Measurements from ENCODE around the gene NANS. TPM values are rescaled to one million over a fixed set of nuclear protein-coding genes. Genes with fewer than 3 reads are reported as not detected.

Gene NANS
- polyA plus RNA-seq, 1 donor (not counting 4 experiments of a cell fraction or from before 2014, with no cell fraction given), result 63.1 TPM

DNA sequence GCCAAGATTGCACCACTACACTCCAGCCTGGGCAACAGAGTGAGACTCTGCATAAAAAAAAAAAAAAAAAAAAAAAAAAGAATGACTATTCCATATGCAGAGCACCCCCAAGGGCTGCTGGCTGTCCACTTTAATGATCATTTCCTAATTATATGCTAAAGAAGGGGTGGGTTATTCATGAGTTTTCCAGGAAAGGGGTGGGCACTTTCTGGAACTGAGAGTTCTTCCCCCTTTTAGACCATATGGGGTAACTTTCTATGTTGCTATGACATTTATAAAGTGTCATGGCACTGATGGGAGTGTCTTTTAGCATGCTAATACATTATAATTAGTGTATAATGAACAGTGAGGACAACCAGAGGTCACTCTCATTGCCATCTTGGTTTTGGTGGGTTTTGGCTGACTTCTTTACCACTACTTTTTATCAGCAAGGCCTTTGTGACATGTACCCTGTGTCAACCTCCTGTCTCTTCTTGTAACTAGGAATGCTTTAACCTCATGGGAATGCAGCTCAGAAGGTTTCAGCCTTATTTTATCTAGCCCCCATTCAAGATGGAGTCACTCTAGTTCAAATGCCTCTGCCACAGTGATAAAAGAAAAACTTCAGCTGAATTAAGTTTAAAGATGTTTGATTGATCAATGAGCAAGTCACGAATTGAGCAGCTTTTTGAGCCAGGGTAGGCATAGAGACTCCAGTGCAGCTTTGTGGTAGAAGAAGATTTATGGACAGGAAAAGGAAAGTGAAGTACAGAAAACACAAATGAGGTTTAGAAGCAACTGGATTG is 7.1 kb upstream of the NANS start:
- no peak for DNase-seq (ENCODE audit: low read depth, low spot score)
- H4K20me1 ChIP-seq (ENCODE audit: control insufficient read depth, extremely low read depth, insufficient read depth, low read length), result no peaks in the 10 kb centered on the region
- H3K27me3 ChIP-seq (ENCODE audit: control insufficient read depth, extremely low read depth, insufficient read depth, low read length), result no peaks in the 10 kb centered on the region
- no peaks in the 10 kb centered on the region for H3K9me3 ChIP-seq (ENCODE audit: control insufficient read depth, low read depth, low read length)
- H3K36me3 ChIP-seq (ENCODE audit: control insufficient read depth in 2 of 2, extremely low read depth in 1 of 2, insufficient read depth in 2 of 2, low read length in 2 of 2), result no peaks in the 10 kb centered on the region
- dilution Hi-C loops (cut with MboI; ENCODE audit: extremely low pct_ligation_motif_present, low sequenced_read_pairs), result no loop called here
- no peak for FAIRE-seq
- no peak overlapping the region for H2AFZ ChIP-seq (ENCODE audit: control insufficient read depth, low read length)
- TF ChIP-seq, protein P1, sequence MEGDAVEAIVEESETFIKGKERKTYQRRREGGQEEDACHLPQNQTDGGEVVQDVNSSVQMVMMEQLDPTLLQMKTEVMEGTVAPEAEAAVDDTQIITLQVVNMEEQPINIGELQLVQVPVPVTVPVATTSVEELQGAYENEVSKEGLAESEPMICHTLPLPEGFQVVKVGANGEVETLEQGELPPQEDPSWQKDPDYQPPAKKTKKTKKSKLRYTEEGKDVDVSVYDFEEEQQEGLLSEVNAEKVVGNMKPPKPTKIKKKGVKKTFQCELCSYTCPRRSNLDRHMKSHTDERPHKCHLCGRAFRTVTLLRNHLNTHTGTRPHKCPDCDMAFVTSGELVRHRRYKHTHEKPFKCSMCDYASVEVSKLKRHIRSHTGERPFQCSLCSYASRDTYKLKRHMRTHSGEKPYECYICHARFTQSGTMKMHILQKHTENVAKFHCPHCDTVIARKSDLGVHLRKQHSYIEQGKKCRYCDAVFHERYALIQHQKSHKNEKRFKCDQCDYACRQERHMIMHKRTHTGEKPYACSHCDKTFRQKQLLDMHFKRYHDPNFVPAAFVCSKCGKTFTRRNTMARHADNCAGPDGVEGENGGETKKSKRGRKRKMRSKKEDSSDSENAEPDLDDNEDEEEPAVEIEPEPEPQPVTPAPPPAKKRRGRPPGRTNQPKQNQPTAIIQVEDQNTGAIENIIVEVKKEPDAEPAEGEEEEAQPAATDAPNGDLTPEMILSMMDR (optimal IDR thresholded peaks at IDR 0.05 in 1 of 3, IDR thresholded peaks at IDR 0.05 in 1 of 3, conservative IDR thresholded peaks at IDR 0.05 in 1 of 3; ENCODE audit: extremely low read depth in 1 of 3, insufficient read depth in 2 of 3, low read length in 3 of 3), result no peak
- TF ChIP-seq EZH2 (IDR thresholded peaks at IDR 0.05; ENCODE audit: low read length), result no peak
- H3K9ac ChIP-seq (ENCODE audit: control insufficient read depth, extremely low read depth, insufficient read depth, low read length), result no peak overlapping the region
- H3K27ac ChIP-seq (ENCODE audit: control insufficient read depth, insufficient read depth, low read length), result no peak overlapping the region
- H3K79me2 ChIP-seq (ENCODE audit: control insufficient read depth, insufficient read depth, low read length), result no peaks in the 10 kb centered on the region
- H3K4me3 ChIP-seq (ENCODE audit: control insufficient read depth in 2 of 3, extremely low read depth in 1 of 3, insufficient read depth in 2 of 3, low read depth in 1 of 3, low read length in 3 of 3), result no peak overlapping the region
- H3K9me1 ChIP-seq (ENCODE audit: control insufficient read depth, extremely low read depth, insufficient read depth, low read length), result no peaks in the 10 kb centered on the region
- no peaks in the 10 kb centered on the region for H3K4me1 ChIP-seq (ENCODE audit: control insufficient read depth, extremely low read depth, insufficient read depth, low read length)
- no peak overlapping the region for H3K4me2 ChIP-seq (ENCODE audit: control insufficient read depth, extremely low read depth, insufficient read depth, low read depth, low read length)

DNA sequence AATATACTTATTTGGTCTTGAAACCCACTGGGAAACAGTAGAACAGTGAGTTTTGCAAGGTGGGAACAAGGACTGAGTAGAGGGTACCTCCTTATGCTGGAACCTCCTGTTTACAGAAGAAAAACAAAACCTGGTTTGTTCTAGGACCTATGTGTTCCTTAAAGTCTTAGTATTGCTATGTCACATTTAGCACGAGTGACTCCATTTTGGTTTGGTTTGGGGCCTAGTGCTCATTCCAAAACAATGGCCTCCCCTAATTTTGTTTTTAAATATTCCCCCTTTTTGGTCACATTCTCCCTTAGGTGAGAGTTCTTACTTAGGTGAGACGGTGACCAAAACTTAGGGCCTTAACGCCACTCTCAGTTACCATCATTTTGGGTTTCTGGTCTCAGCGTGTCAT is 6.2 kb upstream of the NANS start:
- dilution Hi-C loops (cut with MboI; ENCODE audit: extremely low pct_ligation_motif_present, low sequenced_read_pairs), result no loop called here
- no peaks in the 10 kb centered on the region for H3K36me3 ChIP-seq (ENCODE audit: control insufficient read depth in 2 of 2, extremely low read depth in 1 of 2, insufficient read depth in 2 of 2, low read length in 2 of 2)
- TF ChIP-seq EZH2 (IDR thresholded peaks at IDR 0.05; ENCODE audit: low read length), result no peak
- TF ChIP-seq, protein P1 (optimal IDR thresholded peaks at IDR 0.05 in 1 of 3, IDR thresholded peaks at IDR 0.05 in 1 of 3, conservative IDR thresholded peaks at IDR 0.05 in 1 of 3; ENCODE audit: extremely low read depth in 1 of 3, insufficient read depth in 2 of 3, low read length in 3 of 3), result no peak

More for the DNA sequence above, 6.2 kb upstream of the NANS start:
- H3K9me3 ChIP-seq (ENCODE audit: control insufficient read depth, low read depth, low read length), result no peaks in the 10 kb centered on the region
- H3K27ac ChIP-seq (ENCODE audit: control insufficient read depth, insufficient read depth, low read length), result no peak overlapping the region
- no peak overlapping the region for H3K4me2 ChIP-seq (ENCODE audit: control insufficient read depth, extremely low read depth, insufficient read depth, low read depth, low read length)
- H3K9me1 ChIP-seq (ENCODE audit: control insufficient read depth, extremely low read depth, insufficient read depth, low read length), result no peaks in the 10 kb centered on the region
- DNase-seq (ENCODE audit: low read depth, low spot score), result no peak
- H4K20me1 ChIP-seq (ENCODE audit: control insufficient read depth, extremely low read depth, insufficient read depth, low read length), result no peaks in the 10 kb centered on the region
- no peak overlapping the region for H3K9ac ChIP-seq (ENCODE audit: control insufficient read depth, extremely low read depth, insufficient read depth, low read length)
- FAIRE-seq, result no peak
- H3K27me3 ChIP-seq (ENCODE audit: control insufficient read depth, extremely low read depth, insufficient read depth, low read length), result no peaks in the 10 kb centered on the region
- no peak overlapping the region for H3K4me3 ChIP-seq (ENCODE audit: control insufficient read depth in 2 of 3, extremely low read depth in 1 of 3, insufficient read depth in 2 of 3, low read depth in 1 of 3, low read length in 3 of 3)
- no peaks in the 10 kb centered on the region for H3K79me2 ChIP-seq (ENCODE audit: control insufficient read depth, insufficient read depth, low read length)
- H2AFZ ChIP-seq (ENCODE audit: control insufficient read depth, low read length), result no peak overlapping the region
- no peaks in the 10 kb centered on the region for H3K4me1 ChIP-seq (ENCODE audit: control insufficient read depth, extremely low read depth, insufficient read depth, low read length)
